ENCODE measurements around the gene TBC1D22A. TPM values are rescaled to one million over a fixed set of nuclear protein-coding genes. Genes with fewer than 3 reads are reported as not detected.

Gene TBC1D22A
- total RNA-seq, 1 experiment from 2014 or later = 26.0 TPM

- Mint-ChIP-seq H3K4me1 (ENCODE audit: insufficient read depth, unreplicated experiment) (peaks cover 28% of the 10 kb centered on the region), H3K9me3 (ENCODE audit: unreplicated experiment) (no peaks in the 10 kb centered on the region), H3K4me3 (ENCODE audit: unreplicated experiment) (no peak overlapping the region), H3K36me3 (ENCODE audit: insufficient read depth, unreplicated experiment) (peaks cover 6% of the 10 kb centered on the region), H3K27me3 (ENCODE audit: insufficient read depth, unreplicated experiment) (no peaks in the 10 kb centered on the region), H3K27ac (ENCODE audit: low read depth, unreplicated experiment) (peak overlapping the region; percentile 95)
- TF ChIP-seq, protein P1, sequence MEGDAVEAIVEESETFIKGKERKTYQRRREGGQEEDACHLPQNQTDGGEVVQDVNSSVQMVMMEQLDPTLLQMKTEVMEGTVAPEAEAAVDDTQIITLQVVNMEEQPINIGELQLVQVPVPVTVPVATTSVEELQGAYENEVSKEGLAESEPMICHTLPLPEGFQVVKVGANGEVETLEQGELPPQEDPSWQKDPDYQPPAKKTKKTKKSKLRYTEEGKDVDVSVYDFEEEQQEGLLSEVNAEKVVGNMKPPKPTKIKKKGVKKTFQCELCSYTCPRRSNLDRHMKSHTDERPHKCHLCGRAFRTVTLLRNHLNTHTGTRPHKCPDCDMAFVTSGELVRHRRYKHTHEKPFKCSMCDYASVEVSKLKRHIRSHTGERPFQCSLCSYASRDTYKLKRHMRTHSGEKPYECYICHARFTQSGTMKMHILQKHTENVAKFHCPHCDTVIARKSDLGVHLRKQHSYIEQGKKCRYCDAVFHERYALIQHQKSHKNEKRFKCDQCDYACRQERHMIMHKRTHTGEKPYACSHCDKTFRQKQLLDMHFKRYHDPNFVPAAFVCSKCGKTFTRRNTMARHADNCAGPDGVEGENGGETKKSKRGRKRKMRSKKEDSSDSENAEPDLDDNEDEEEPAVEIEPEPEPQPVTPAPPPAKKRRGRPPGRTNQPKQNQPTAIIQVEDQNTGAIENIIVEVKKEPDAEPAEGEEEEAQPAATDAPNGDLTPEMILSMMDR (IDR thresholded peaks at IDR 0.05; ENCODE audit: unreplicated experiment) = no peak
- POLR2A ChIA-PET = interaction anchor here (0.6 kb wide), 1 partner anchor 64 kb away, joined by 3 read pairs; no protein-coding TSS in a partner anchor
- CTCF ChIA-PET = interaction anchor here (0.5 to 0.7 kb wide), 2 partner anchors 225 to 300 kb away, joined by 3 read pairs; no protein-coding TSS in a partner anchor
- intact Hi-C loops (cut with micrococcal nuclease) = no loop called here
- BruUV-seq (replicated peaks) = no TSS peak
- no peak for DNase-seq (ENCODE audit: unreplicated experiment)
Observed at GRCh38 chr22:47031628-47031915, 269.1 kb downstream of the TBC1D22A start.

DNA sequence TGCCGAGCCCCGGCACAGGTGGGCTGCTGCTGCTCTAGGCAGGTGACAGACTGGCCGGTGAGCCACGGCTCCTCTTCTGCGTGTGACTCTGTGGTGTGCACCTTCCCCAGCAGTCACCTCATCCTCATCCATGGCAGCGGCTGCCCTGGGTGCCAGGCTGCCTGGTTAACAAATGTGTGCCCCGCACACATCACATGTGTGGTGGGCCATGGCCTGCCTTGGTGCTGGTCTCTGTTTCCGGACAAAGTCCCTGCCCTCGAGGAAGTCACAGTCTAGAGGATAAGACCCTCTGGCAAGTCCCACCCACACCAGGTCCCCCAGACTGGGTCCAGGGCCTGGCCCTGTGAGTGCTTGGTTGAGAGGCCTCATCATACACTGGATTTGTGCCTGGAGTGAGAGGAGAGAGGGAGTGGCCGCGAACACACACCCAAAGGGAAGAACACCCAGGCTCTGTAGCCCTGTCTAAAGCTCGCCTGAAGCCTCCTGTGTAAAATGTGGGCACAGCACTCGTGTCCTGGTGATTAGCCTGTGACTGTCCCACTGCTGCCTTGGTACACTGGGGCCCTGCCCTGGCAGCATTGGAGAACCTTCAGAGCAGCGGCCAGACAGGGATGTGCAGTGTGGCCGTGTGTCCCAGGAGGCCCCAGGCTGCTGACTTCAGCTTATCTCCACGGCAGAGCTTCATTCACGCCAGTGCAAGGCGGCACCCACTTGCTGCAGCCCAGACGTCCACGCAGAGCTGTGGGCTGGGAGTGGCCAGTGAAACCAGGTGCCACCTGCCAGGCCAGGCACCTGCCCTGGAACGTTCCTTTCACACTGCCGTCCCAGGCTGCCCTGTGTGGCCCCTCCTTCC, 269.9 kb downstream of the TBC1D22A start:
- BruUV-seq (replicated peaks) = no TSS peak
- Mint-ChIP-seq H3K4me1 (ENCODE audit: insufficient read depth, unreplicated experiment) (peaks cover 28% of the 10 kb centered on the region), H3K27me3 (ENCODE audit: insufficient read depth, unreplicated experiment) (no peaks in the 10 kb centered on the region), H3K36me3 (ENCODE audit: insufficient read depth, unreplicated experiment) (peaks cover 6% of the 10 kb centered on the region), H3K27ac (ENCODE audit: low read depth, unreplicated experiment) (peak overlapping the region; percentile 95), H3K4me3 (ENCODE audit: unreplicated experiment) (peak overlapping the region; percentile 35), H3K9me3 (ENCODE audit: unreplicated experiment) (no peaks in the 10 kb centered on the region)
- TF ChIP-seq, protein P1 (IDR thresholded peaks at IDR 0.05; ENCODE audit: unreplicated experiment) = no peak
- DNase-seq (ENCODE audit: unreplicated experiment) = peak; percentile 54
- POLR2A ChIA-PET = interaction anchor here (0.6 to 1.3 kb wide), 8 partner anchors 10 to 956 kb away, joined by 3 to 7 read pairs (median 3); no protein-coding TSS in a partner anchor
- CTCF ChIA-PET = interaction anchor here (0.5 to 1.1 kb wide), 6 partner anchors 10 to 1026 kb away, joined by 3 to 4 read pairs (median 3); no protein-coding TSS in a partner anchor
- intact Hi-C loops (cut with micrococcal nuclease) = no loop called here

- POLR2A ChIA-PET = interaction anchor here (0.6 to 1.3 kb wide), 7 partner anchors 11 to 957 kb away, joined by 3 to 7 read pairs (median 3); no protein-coding TSS in a partner anchor
- CTCF ChIA-PET = interaction anchor here (0.6 to 1.1 kb wide), 4 partner anchors 9 to 1027 kb away, joined by 3 to 4 read pairs (median 4); no protein-coding TSS in a partner anchor
- BruUV-seq (replicated peaks) = no TSS peak
- TF ChIP-seq, protein P1 (IDR thresholded peaks at IDR 0.05; ENCODE audit: unreplicated experiment) = no peak
- peaks cover 6% of the 10 kb centered on the region for H3K36me3 Mint-ChIP-seq (ENCODE audit: insufficient read depth, unreplicated experiment)
- peak overlapping the region; percentile 35 for H3K4me3 Mint-ChIP-seq (ENCODE audit: unreplicated experiment)
- intact Hi-C loops (cut with micrococcal nuclease) = no loop called here
- H3K4me1 Mint-ChIP-seq (ENCODE audit: insufficient read depth, unreplicated experiment) = peaks cover 28% of the 10 kb centered on the region
- H3K27ac Mint-ChIP-seq (ENCODE audit: low read depth, unreplicated experiment) = peak overlapping the region; percentile 95
- peak; percentile 64 for DNase-seq (ENCODE audit: unreplicated experiment)
- no peaks in the 10 kb centered on the region for H3K27me3 Mint-ChIP-seq (ENCODE audit: insufficient read depth, unreplicated experiment)
- H3K9me3 Mint-ChIP-seq (ENCODE audit: unreplicated experiment) = no peaks in the 10 kb centered on the region
Observed at GRCh38 chr22:47032956-47033647, 270.7 kb downstream of the TBC1D22A start.

DNA sequence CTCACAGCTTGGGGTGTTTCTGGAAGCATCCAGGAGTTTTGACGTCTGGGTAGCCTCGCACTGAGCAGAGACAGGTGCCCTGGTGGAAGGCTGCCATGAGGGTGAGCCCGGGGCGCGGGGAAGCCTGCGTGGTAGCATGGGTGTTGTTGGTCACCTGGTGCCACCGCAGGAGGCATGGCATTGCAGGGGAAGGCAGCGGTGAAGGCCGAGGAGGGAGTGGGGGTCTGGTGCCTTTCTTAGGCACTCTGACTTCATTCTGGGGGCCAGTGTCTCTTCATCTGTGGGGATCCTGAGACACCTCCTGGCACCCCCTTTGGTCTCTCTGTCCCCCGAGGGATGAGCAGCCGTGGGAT, 271.2 kb downstream of the TBC1D22A start:
- peaks cover 6% of the 10 kb centered on the region for H3K36me3 Mint-ChIP-seq (ENCODE audit: insufficient read depth, unreplicated experiment)
- TF ChIP-seq, protein P1 (IDR thresholded peaks at IDR 0.05; ENCODE audit: unreplicated experiment) = no peak
- POLR2A ChIA-PET = interaction anchor here (1.3 kb wide), 1 partner anchor 12 kb away, joined by 7 read pairs; no protein-coding TSS in a partner anchor
- no TSS peak for BruUV-seq (replicated peaks)
- no peak for DNase-seq (ENCODE audit: unreplicated experiment)
- H3K4me3 Mint-ChIP-seq (ENCODE audit: unreplicated experiment) = peak overlapping the region; percentile 35
- intact Hi-C loops (cut with micrococcal nuclease) = no loop called here
- CTCF ChIA-PET = interaction anchor here (1.1 kb wide), 1 partner anchor 188 kb away, joined by 4 read pairs; no protein-coding TSS in a partner anchor
- H3K4me1 Mint-ChIP-seq (ENCODE audit: insufficient read depth, unreplicated experiment) = peaks cover 28% of the 10 kb centered on the region
- H3K27ac Mint-ChIP-seq (ENCODE audit: low read depth, unreplicated experiment) = peak overlapping the region; percentile 95
- H3K9me3 Mint-ChIP-seq (ENCODE audit: unreplicated experiment) = no peaks in the 10 kb centered on the region
- no peaks in the 10 kb centered on the region for H3K27me3 Mint-ChIP-seq (ENCODE audit: insufficient read depth, unreplicated experiment)
